GM10266 (cell line): Measurements from ENCODE around the gene RHBDF1.

Source experiments
- DNase-seq: peaks from one replicate; pipeline ENCODE4 v3.0.0; 2012; ENCODE audit errors: extremely low spot score
- TF ChIP-seq, protein P1 (sequence below): IDR thresholded peaks from 2 replicates; pipeline ENCODE4 v1.5.1; 2012; ENCODE audit warnings: mild to moderate bottlenecking, low read depth; ENCODE audit not compliant: control insufficient read depth, insufficient read depth; ENCODE audit errors: missing control alignments

The RHBDF1 gene

DNA sequence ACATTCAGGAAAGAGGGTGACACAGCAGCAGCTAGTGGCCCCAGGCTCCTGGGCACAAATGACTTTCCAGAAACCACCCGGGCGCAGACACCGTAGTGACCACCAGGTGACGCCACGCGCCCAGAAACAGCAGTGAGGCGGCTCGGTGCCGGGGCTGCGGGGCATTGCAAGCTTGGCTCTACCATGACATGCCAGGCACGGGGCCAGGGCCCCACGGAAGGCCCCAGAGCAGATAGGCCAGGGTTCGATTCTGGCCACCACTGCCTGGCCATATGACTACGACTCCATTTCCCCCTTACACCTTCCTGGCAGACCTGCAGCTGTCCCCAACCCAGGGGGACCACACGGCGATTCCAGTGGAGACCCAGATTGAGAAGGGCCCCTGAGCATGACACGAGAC, 6.7 kb downstream of the RHBDF1 start:
- DNase-seq = peak; percentile 93
- TF ChIP-seq, protein P1, sequence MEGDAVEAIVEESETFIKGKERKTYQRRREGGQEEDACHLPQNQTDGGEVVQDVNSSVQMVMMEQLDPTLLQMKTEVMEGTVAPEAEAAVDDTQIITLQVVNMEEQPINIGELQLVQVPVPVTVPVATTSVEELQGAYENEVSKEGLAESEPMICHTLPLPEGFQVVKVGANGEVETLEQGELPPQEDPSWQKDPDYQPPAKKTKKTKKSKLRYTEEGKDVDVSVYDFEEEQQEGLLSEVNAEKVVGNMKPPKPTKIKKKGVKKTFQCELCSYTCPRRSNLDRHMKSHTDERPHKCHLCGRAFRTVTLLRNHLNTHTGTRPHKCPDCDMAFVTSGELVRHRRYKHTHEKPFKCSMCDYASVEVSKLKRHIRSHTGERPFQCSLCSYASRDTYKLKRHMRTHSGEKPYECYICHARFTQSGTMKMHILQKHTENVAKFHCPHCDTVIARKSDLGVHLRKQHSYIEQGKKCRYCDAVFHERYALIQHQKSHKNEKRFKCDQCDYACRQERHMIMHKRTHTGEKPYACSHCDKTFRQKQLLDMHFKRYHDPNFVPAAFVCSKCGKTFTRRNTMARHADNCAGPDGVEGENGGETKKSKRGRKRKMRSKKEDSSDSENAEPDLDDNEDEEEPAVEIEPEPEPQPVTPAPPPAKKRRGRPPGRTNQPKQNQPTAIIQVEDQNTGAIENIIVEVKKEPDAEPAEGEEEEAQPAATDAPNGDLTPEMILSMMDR = peak; percentile 98

DNA sequence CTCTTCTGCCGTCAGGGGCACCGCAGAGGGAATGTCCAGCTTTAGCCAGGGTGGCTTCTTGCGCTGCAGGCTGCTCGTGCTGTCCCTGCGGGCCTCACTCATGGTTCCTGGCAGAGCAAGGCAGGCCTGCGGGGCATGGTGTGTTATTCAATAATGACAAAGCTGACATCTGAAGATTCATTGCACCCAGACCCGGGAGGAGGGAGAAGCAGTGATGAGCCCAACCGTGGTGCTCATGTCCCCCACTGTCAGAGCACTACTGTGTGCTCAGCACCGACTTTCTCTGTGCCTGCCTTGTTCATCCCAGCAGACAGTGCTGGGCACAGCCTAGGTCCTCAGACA, 7.5 kb downstream of the RHBDF1 start:
- DNase-seq = no peak
- TF ChIP-seq, protein P1 = no peak

DNA sequence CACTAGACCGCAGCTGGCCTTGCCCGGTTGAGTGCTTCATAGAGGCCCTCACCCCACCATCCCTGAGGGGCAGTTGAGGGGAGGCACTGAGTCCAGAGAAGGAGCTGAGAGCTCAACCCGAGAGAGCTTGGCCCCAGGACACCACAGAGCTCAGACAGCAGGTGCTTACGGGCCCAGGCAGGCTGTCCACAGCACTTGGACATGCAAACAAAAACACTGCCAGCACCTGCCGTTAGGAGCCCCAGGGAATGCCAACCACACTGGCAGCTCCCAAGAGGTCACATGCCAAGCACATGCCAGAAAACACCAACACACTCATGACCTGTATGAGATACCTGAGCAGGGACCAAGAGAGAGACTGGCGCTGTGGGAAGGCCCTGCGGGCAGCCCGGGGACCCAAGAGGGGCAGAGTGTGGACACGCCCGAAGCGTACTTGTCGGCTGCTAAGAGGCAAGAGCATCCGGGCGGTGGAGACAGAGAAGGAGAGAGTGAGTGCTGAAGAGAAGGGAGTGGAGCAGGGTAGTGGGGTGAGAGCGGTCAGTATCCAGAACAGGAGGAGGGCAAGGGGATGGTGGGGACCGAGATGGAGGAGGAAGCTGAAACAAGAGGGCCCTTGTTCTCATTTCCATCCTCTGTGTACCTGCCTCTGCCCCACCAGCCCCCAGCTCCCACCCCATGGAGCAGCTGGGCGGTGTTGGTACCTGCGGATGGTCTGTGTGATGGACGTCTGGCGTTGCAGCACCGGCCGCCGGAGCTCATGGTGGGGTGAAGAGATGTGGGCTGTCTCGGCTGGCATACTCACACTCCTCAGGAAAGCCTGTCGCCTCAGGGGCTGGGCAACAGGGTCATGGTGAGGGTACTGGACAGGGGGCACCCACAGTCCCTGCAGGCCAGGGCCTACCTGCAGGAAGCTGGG, 8.2 kb downstream of the RHBDF1 start:
- no peak for DNase-seq
- TF ChIP-seq, protein P1 = no peak

DNA sequence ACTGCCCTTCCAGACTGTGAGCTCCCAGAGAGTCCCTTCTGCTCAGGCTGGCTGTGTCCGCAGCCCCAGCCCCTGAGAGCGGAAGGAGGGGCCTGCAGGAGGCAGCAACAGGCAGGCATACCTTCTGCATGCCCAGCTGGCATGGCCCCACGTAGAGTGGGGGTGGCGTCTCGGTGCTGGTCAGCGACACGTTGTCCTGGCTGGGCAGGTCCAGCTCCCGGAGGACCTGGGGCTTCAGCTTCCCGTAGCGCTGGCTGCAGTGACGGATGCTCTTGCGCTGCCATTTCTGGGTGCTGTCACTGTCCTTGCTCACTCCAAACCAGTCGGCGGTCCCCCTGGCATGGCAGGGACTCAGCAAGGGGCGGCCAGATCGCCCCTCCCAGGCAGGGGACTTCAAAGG, 9.0 kb downstream of the RHBDF1 start:
- no peak for DNase-seq
- TF ChIP-seq, protein P1 = no peak

DNA sequence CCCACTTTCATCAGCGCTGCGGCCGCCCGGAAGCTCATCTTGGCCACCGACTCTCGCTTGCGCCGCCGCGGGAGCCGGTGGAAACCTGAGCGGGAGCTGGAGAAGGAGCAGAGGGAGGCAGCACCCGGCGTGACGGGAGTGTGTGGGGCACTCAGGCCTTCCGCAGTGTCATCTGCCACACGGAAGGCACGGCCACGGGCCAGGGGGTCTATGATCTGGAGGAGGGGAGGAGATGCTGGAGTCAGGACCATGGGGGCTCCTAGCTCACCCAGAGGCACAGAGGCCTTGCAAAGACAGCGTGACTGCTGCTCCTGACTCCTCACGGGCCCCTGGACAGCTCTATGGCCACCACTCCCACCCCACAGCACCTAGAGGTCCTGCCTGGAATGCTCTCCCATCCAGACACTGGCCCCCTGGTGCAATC, 9.5 kb downstream of the RHBDF1 start:
- TF ChIP-seq, protein P1 = no peak
- DNase-seq = no peak

DNA sequence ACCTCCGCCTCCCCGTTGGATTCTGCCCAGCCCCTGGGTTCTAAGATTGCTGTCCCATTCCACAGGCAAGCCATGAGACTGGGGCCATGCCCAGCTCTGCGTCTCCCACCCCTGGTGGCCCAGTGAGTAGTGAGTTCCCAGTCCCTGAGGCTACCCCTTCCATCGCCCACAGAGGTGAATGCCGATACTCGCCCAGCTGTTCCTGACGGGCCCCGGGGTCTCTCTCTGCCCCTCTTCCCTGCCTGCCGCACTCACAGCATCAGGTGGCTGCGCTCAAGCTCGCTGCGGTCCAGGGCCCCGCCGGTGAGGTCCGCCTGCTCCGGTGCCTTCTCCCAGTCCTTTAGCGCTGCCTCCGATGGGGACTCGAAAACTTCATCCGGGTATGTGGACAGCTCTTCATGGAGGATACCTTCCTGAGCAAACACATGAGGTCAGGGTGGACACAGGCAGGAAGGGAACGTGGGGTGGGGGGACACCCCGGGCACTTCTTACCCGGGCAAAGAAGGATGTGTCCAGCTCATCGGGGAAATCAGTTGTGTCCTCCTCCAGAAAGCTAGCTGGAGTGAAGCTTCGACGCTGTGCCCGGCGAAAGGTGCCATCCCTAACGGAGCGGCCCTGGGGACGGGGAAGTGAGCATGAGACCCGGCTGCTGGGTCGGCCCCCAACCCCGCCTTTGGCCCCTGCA, 10.0 kb downstream of the RHBDF1 start:
- TF ChIP-seq, protein P1 = no peak
- DNase-seq = no peak

DNA sequence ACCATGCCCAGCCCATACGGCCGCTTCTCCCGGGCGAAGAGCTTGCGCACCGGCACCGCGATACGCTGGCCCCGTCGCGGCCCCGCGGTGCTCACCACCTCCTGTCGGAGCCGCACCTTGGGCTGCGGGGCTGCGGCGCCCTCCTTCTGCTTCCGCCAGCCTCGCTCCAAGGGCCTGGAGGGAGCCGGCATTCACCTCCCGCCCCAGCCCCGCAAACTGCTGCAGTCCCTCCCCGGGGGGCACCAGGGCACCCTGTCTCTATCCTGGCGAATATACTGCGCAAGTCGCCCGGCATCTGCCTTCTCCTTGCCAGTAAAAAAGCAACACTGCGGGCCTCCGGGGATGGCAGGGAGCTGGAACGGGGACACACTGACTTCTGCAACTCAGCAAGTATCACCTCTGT, 10.6 kb downstream of the RHBDF1 start:
- TF ChIP-seq, protein P1 = no peak
- no peak for DNase-seq
